NCI-H82 treated with DMSO at 0.1 percent for 48 hours (cell line): ENCODE measurements around the gene PGLYRP4.
"Not testable (repeated sequence)": the region's sequence is repeated elsewhere in the genome, so short reads cannot be mapped to it uniquely, and the experiment has no call there.

ENCODE experiments used
- DNase-seq: peaks from one replicate; lab custom pipeline; 2025; ENCODE audit not compliant: unreplicated experiment; lab: John Stamatoyannopoulos, UW

PGLYRP4 gene

DNA sequence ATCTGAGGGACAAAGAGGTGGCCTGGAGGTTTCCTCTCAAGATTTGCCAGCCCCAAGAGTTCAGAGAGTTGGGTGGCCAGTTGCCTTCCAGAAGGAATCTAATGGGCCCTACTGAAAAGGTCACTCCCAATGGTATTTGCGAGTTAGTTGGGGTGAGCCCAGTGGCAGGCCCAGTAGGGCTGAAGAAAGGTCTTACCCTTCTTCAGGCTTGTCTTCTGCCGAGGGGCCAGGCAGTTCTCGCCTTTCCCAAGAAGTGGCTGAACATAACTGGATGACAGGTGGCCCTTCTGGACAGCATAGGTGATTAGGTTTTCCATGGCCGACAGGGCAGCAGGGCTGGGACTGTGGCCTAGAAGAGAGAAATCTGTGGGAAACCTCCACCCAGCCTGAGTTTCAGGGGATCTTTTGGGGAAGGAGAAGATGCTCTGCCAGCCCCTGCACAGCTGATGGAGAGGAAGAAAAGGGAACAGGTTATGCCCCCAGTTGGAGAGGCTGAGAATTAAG, 7.2 kb downstream of the PGLYRP4 start:
- DNase-seq, result no peak

- no peak for DNase-seq
These were observed 8.3 kb downstream of the PGLYRP4 start for GRCh38 chr1:153340356-153340755.

- DNase-seq, result no peak
These were observed 8.8 kb downstream of the PGLYRP4 start for GRCh38 chr1:153339802-153340201.

GRCh38 chr1:153337980-153338853, 10.4 kb downstream of the PGLYRP4 start:
- DNase-seq, result no peak

DNA sequence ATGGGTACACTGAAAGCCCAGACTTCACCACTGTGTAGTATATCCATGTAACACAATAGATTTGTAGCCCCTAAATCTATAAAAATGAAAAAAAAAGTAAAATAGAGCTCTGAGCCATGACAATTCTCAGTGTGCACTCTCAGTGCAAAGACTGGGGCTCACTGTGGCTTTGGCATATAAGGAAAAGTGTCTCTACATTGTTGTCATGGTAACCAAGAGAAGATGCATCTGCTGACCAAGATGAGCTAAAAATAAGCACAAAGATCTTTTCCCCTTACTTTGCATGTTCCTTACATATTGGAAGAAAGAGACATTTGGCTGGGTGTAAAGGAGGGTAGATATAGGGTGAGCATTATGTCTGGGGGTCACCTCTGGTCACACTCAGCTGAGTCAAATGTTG, 12.0 kb downstream of the PGLYRP4 start:
- no peak for DNase-seq

DNA sequence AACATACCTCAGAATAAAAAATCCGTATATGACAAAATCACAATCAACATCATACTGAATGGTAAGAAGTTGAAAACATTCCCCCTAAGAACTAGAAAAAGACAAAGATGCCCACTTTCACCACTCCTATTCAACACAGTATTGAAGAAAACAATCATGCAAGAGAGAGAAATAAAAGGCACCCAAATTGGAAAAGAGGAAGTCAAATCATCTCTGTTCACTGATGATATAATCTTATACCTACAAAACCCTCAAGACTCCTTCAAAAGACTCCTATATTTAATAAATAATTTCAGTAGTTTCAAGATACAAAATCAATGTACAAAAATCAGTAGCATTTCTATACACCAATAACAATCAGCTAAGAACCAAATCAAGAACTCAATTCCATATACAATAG, 14.7 kb downstream of the PGLYRP4 start:
- no peak for DNase-seq

DNA sequence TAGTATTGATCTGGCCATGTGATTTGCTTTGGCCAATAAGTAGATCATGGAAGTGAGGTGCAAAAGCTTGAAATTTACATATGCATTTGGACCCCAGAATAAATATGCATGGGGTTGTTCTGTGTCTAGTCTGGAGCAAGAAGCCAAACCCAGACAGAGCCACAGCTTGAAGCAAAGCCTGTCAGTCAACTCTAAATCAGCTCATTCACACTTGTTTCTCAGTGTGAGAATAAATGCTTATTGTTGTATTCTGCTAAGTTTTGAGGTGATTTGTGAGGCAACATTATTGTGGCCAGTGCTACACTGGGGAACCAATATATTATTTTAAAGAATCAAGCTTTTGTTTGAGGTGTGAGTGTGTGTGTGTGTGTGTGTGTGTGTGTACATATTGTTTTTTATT, 23.7 kb downstream of the PGLYRP4 start:
- no peak for DNase-seq

GRCh38 chr1:153322568-153322967, 26.1 kb downstream of the PGLYRP4 start:
- no peak for DNase-seq

GRCh38 chr1:153318145-153318544, 30.5 kb downstream of the PGLYRP4 start:
- not testable (repeated sequence) for DNase-seq

DNA sequence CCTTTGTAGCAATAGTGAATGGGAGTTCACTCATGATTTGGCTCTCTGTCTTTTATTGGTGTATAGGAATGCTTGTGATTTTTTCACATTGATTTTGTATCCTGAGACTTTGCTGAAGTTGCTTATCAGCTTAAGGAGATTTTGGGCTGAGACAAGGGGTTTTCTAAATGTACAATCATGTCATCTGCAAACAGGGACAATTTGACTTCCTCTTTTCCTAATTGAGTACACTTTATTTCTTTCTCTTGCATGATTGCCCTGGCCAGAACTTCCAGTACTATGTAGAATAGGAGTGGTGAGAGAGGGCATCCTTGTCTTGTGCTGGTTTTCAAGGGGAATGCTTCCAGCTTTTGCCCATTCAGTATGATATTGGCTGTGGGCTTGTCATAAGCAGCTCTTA, 32.6 kb downstream of the PGLYRP4 start:
- DNase-seq, result not testable (repeated sequence)

DNA sequence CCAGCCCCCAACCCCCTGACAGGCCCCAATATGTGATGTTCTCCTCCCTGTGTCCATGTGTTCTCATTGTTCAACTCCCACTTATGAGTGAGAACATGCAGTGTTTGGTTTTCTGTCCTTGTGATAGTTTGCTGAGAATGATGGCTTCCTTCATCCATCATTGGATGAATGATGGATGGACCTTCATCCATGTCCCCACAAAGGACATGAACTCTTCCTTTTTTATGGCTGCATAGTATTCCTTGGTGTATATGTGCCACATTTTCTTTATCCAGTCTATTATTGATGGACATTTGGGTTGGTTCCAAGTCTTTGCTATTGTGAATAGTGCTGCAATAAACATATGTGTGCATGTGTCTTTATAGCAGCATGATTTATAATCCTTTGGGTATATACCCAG, 34.3 kb downstream of the PGLYRP4 start:
- DNase-seq, result not testable (repeated sequence)

DNA sequence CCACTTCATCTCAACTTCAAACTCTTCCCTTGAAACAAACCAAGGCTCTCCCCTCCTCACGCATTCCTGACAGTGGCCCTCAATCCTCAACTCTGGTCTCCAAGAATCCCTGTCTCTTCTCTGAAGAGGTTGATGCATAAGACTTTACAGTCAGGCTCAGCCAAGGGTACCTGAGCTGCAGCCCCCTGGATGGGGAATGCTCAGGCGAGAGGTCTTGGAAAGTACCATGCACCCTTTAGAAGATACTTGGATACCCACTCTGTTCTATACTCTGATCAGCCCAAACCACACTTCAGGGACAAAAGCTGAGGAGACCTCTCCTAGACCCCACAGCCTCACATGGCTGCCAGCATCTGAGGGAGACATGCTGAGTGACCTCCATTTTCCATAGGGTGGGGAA, 35.4 kb downstream of the PGLYRP4 start:
- no peak for DNase-seq

DNA sequence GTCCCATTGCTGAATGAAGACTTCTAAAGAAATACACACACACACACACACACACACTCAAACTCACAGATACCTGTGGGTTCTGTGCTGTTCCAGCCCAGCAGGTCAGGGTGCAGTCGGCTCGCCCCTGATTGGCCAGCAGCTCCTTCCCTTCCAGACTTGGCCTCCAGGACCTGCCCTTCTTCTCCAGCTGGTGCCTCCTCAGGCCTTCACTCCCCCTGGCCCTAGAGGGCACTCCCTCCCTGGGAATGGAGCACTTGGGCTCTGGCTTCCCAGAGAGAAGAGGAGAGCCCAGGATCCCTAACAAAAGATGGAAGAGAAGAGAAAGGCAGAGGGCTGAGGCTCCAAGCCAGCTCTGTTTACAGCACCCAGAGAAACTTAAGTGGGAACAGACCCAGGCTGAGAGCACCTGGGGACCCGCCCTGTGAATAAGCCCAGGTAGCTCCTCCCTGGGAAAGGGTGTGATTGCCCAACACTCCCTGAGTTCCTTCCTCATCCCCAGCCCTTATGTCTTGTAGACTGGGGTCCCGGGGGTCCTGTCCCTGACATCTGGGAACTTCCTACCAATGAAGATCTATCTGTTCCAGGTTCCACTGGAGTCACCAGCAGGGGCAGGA, 36.0 kb downstream of the PGLYRP4 start, which contains the start of gene PGLYRP3:
PGLYRP3 (minus strand) TSS at position 383 of the 617 bp plus-strand sequence. CDS start 2,287 bp downstream, outside the sequence.
- DNase-seq, result no peak

DNA sequence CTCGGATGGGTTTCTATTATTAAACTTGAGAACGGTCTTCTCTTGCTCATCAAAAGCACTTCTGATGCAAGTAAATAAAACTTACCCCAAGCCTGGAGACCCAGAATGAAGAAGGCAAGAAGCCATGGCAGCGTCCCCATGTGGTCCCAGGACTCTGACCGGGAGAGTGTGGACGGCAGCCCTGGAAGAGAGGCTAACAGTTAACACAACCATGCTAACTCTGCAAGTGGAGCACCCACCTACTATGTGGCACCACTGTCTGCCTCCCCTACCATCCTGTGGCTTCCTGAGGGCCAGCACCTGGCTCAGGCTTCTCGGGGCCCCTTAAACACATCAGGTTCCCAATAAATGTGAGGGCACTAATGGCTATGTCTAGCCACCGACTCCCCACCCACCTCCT, 38.1 kb downstream of the PGLYRP4 start:
- no peak for DNase-seq

GRCh38 chr1:153309441-153309840, 39.2 kb downstream of the PGLYRP4 start:
- no peak for DNase-seq

- no peak for DNase-seq
These were observed 40.1 kb downstream of the PGLYRP4 start for GRCh38 chr1:153308540-153308939.

GRCh38 chr1:153307221-153307600, 41.4 kb downstream of the PGLYRP4 start:
- DNase-seq, result no peak

GRCh38 chr1:153306303-153307220, 42.1 kb downstream of the PGLYRP4 start:
- no peak for DNase-seq

DNA sequence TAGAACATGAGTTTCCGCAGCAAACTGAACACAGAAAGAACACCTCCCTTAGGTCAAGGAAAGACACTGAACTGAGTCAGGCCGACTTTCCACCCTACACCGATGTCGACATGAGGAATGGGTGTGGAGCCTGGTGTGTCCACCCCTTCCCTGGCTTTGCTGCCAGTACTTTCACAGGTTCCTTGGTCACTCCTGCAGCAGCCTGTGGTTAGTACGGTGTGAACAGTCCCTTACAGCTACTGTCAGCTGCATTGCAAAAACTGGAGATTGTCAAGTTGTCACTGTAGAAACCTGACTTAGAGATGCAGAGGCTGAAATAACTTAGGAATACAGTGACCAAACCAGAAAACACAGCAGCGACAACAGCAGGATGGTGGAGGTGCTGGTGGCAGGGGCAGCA, 43.0 kb downstream of the PGLYRP4 start:
- DNase-seq, result no peak

DNA sequence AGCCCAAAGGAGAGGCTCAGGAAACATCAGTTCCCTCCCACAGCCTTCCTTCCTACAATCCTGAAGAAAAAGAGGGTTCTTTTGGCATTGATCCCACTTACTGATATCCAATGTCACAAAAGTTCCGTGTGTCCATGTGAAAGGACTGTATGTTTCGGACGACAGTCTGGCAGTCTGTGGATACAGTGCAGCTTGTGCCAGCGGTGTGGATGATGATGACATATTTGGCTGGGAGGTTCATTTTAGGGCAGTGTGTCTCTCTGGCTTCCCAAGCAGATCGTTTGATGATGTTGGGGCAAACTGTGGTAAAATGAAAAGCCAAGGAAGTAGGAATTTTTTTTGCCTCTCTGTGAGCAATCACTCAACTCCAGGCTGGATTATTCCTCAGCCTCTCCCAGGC, 46.3 kb downstream of the PGLYRP4 start:
- no peak for DNase-seq

- DNase-seq, result no peak
These were observed 54.8 kb downstream of the PGLYRP4 start for GRCh38 chr1:153293851-153294250.
